GM18951 (cell line): ENCODE data around the gene AFAP1.

Experiments
- POLR2A ChIP-seq: IDR thresholded peaks from 4 replicates; pipeline ENCODE4 v1.6.1; 2011; ENCODE audit warnings: mild to moderate bottlenecking; ENCODE audit not compliant: insufficient read length, insufficient read depth; ENCODE audit errors: extremely low read depth
- in situ Hi-C: fragments of 300-500 bp; cut with MboI; formaldehyde crosslinking; loops from one replicate; pipeline ENCODE4 v1.12.0; 2022; ENCODE audit warnings: low sequenced_read_pairs, mixed read lengths, inconsistent platforms; ENCODE audit not compliant: unreplicated experiment

The AFAP1 gene

DNA sequence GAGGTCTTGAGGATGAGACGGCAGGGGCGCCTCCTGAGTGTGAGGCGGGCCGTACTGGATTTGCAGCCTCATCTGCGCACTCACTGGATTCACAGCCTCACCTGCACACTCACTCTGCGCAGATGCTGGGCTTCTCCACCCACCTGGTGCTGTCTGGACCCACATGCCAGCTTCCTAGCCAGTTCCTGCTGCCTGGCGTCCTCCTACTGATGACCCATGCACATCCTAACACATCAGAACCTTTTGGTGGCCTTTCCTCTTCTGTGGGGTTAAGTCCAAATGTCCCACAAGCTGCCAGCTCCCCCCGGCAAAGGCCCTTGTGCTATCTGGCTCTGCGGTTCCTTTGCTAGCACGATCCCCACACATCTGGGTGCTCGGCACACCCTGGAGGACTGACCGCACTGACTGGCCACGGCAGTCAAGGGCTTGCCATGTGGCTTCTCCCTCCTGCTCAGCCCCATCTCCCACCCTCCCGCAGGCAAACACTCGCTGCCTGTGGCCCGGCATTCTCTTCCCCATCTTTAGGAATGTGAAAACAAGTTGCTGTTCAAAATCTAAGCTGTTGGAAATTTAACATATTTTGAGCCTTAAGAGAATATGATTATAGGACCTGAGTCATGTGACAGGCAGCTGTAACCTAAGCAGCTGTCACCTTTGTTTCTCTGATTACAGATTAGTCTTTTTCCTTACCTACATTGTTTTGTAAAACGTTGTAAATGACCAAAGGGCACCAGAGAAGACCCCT is 39.4 kb upstream of the AFAP1 start:
- in situ Hi-C loops, result no loop called here
- no peak for TF ChIP-seq POLR2A

- in situ Hi-C loops, result no loop called here
- no peak for TF ChIP-seq POLR2A
These were observed 38.8 kb upstream of the AFAP1 start for GRCh38 chr4:7978489-7978888.

- TF ChIP-seq POLR2A, result no peak
- in situ Hi-C loops, result no loop called here
These were observed 37.0 kb upstream of the AFAP1 start for GRCh38 chr4:7976634-7977033.

GRCh38 chr4:7976025-7976424 is 36.4 kb upstream of the AFAP1 start:
- no peak for TF ChIP-seq POLR2A
- in situ Hi-C loops, result no loop called here

DNA sequence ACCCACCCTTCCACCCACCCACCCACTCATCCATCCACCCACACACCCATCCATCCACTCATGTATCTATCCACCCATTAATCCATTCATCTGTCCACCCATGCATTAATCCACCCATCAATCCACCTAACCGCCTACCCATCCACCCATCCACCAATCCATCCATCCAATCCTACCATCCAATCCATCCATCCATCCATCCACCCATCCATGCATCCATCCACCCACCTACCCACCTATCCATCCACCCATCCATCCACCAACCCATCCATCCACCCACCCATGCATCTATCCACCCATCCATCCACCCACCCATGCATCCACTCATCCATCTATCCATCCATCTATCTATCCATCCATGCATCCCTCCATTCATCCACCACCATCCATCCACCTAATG is 34.8 kb upstream of the AFAP1 start:
- TF ChIP-seq POLR2A, result no peak
- in situ Hi-C loops, result no loop called here

- no peak for TF ChIP-seq POLR2A
- in situ Hi-C loops, result no loop called here
These were observed 33.9 kb upstream of the AFAP1 start for GRCh38 chr4:7973545-7973981.

DNA sequence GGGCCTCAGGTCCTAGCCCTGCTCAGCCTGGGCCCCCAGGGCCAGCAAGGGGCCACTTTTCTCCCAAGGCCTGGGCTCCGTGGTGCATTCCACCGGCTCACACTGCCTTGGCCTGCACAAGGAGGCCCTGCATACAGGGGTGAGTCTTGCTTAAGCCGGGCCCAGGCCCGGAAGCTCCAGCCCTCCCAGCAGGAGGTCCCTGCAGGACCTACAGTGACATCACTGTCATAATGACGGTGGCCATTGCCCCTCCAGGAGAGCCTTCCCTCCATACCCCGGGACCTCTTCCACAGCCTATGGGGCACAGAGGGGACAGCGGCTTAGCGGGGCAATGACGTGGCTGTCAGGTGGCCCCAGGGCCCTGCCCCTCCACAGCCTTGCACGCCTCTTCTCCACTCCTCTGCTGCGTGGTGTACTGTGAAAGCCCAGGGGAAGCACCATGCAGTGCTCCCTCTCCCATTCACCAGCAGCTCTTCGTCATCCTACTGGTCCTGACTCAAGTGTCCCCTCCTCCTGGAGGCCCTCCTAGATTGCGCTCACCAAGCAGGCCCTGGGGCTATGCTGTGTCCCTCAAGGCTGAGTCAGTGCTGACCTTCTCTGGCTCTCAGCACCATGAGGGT is 32.3 kb upstream of the AFAP1 start:
- in situ Hi-C loops, result no loop called here
- TF ChIP-seq POLR2A, result no peak

- no peak for TF ChIP-seq POLR2A
- in situ Hi-C loops, result no loop called here
These were observed 31.5 kb upstream of the AFAP1 start for GRCh38 chr4:7971159-7971631.

DNA sequence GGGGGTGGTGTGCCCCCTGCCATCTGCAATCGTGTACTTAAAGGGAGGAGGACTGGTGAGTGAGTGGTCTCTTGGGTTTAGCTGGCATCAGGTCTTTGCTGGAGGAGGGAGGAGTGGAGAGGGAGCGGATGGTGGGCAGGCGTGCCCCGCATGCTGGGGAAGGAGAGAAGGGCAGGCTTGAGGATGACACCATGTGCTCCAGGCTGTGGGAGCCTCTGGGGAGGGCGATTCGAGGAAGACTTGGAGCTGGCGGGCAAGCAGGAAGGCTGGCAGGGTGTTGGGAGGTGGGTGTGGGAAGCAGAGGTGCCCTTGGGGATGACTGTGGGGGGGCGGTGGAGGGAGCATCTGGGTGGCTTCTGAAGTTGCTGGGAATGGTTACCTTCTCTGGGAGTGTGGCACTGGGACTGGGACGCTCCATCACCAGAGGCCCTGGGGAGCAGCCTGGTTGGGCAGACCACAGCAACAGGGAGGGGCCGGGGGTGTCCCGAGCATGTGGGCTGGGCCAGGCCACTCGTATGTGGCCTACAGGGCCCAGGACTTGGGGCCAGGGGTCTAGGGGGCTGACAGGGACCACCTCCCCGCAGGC is 30.8 kb upstream of the AFAP1 start:
- in situ Hi-C loops, result no loop called here

DNA sequence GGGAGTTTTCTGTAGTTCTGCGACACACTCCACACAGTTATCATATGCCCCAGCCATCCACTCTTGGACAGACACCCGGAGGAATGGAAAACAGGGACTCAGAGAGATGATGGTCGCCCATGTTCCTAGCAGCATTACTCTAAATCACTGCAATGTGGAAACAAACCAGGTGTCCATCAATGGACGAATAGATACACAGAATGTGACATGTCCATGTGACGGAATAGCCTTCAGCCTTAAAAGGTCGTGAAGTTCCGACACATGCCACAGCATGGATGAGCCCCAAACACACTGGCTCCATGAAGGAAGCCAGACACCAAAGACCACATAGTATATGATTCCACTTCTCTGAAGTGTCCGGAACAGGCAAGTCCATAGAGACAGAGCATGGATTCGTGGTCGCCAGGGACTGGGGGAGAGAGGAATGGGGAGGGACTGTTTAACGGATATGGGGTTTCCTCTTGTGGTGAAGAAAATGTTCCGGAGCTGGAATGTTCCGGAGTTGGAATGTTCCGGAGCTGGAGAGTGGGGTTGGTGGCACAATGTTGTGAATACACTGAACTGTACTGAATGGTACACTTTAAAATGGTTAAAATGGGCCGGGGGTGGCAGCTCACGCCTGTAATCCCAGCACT is 28.7 kb upstream of the AFAP1 start:
- in situ Hi-C loops, result no loop called here
- TF ChIP-seq POLR2A, result no peak

More for the DNA sequence above, 30.8 kb upstream of the AFAP1 start:
- TF ChIP-seq POLR2A, result no peak

DNA sequence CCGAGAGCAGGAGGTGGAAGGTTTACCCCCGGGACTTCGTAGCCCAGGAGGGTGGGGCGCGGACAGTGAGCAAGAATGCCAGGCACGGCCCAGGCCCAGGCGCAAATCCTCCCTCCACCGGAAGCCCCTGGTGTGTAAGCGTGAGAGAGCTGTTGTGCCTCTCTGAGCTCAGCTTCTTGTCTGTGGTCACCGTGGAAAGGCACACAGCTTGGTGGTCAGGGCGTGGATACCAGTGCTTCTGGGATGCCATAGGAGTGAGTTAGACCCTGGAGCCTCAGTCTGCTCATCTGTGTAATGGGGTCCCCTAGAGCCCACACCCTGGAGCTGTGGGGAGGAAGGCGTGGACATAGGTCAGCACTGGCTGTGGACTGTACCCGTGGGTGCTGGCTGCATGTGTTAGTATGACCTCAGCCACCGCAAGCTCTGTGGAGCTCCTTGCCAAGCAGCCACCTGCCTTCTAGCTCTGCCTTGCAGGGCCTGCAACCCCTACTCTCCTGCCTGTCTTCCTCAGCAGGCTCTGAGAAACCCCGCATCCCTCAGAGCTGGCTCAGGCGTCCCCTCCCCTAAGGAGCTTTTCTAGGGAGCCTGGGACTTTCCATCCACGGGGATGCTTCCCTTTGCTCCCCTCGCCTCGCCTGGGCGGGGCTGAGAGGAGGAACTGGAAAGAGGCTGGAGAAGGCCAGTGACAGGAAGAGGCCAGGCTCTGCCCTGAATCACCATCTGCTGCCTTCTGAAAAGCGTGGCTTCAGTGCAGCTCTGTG is 28.0 kb upstream of the AFAP1 start:
- in situ Hi-C loops, result no loop called here
- no peak for TF ChIP-seq POLR2A

DNA sequence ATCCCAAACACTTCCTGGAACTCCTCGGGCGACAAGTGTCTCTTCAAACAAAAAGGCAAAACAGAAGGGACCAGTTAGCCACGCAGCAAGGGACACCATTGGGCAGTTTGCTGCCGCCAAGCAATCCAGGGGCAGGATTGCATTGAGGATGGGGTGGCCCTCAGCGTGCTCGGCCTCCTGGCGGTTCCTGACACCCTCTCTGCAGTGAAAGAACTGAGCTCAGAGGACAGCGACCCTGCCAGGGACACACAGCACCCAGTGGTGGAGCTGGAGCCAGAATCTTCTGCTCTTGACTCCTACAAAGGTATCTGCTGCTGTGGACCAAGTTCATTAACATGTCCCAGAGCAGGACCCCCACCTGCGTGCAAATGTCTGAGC is 27.4 kb upstream of the AFAP1 start:
- no peak for TF ChIP-seq POLR2A
- in situ Hi-C loops, result no loop called here

- TF ChIP-seq POLR2A, result no peak
These were observed 26.8 kb upstream of the AFAP1 start for GRCh38 chr4:7966281-7967062.

More at GRCh38 chr4:7966281-7967062, 26.8 kb upstream of the AFAP1 start:
- in situ Hi-C loops, result no loop called here
